Measurements from ENCODE around the gene C2CD3.
"Not testable (repeated sequence)": the region's sequence is repeated elsewhere in the genome, so short reads cannot be mapped to it uniquely, and the experiment has no call there.

Gene C2CD3

DNA sequence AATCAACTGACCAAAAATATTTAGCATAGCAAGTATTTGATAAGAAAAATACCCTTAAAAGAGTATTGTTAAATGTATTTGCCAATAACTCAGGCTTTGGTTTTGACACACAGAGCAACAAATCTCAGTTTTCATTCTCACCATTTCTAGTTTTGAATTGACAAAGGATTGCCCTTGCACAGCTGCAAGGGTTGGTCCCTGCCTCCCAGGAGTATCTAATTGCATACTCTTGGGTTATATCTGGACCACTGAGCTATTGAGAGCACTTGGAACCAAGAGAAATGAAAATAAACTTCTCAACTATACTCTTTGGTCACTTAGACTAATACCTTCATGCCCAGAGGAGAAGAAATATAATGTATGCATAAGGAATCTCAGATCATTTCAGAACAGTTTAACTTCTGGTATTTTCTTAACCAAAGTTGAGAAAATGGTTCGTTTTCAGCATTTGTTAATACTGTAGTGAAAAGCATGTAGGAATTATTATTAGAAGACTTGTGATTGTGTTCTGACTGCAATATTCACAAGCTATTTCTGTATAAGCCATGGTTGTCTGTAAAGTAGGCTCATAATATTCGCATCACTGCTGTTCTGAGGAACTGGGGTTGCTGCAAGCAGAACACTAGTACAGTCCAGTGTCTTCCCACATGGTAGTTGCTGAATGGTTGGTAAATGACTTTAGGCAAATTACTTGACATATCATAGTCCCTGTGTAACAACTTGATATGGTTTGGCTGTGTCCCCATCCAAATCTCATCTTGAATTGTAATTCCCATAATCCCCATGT, 7.9 kb downstream of the C2CD3 start:
- no peak for DNase-seq

DNA sequence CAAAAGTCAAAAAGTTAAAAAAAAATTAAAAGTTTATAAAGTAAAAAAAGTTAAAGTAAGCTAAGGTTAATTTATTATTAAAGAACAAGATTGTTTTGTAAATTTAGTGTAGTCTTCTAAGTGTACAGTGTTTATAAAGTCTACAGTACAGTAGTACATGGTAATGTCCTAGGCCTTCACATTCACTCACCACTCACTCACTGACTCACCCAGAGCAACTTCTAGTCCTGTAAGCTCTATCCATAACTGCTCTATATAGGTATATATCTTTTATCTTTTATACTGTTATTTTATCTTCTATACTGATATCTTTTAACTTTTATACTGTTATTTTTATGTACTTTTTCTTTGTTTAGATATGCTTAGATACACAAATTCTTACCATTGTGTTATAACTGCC, 11.2 kb downstream of the C2CD3 start:
- DNase-seq: no peak

- DNase-seq: no peak
Observed at GRCh38 chr11:74157169-74157568, 13.6 kb downstream of the C2CD3 start.

DNA sequence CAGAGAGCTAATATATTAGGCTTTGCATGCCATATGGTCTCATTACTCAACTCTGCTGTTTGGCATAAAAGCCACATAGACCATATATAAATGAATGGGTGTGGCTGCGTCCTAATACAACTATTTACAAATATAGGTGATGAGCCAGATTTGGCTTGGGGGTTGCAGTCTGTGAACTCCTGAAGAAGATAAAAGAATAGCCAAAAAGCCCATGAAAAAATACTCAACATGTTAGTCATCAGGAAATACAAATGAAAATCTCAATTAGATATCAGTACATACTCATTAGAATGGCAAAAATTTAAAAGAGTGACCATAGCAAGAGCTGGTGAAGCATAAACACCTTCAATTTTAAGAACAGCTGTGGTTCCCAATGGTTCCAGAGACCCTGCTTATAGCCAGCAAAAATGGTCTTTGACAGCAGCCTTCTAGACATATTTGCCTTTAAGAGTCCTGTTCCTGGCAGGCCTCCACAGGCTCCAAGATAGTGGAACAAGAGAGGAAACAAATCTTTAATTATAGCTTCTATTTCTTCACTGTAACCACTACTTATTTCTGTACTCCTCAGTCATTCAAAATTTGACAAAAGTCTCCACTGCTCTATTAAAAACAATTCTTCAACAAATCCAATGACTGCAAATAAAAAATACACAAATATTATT, 16.1 kb downstream of the C2CD3 start:
- DNase-seq: no peak

GRCh38 chr11:74153224-74153623, 17.6 kb downstream of the C2CD3 start:
- no peak for DNase-seq

- no peak for DNase-seq
Observed at GRCh38 chr11:74147199-74147929, 23.4 kb downstream of the C2CD3 start.

- no peak for DNase-seq
Observed at GRCh38 chr11:74144592-74144991, 26.2 kb downstream of the C2CD3 start.

DNA sequence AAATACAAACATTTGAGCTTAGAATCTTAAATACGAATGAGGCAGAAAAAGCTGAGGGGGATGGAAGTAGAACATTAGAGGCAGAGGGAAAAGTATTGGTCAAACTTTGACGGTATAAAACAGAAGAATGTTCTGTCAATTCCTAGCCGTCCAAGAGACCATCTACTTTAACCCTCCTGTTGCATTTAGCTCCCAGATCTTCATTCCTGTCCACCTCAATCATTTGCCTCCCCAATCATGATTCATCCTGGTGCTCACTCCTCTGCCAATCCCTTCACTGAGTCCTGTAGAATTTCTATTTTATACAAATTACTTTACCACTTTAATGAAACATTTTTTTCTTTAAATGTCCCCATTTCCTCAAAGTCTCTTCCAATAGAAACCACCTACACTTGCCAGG, 28.2 kb downstream of the C2CD3 start:
- DNase-seq: no peak

- DNase-seq: no peak
Observed at GRCh38 chr11:74141908-74142307, 28.9 kb downstream of the C2CD3 start.

- no peak for DNase-seq
Observed at GRCh38 chr11:74141241-74141695, 29.5 kb downstream of the C2CD3 start.

GRCh38 chr11:74139919-74140431, 30.8 kb downstream of the C2CD3 start:
- not testable (repeated sequence) for DNase-seq

DNA sequence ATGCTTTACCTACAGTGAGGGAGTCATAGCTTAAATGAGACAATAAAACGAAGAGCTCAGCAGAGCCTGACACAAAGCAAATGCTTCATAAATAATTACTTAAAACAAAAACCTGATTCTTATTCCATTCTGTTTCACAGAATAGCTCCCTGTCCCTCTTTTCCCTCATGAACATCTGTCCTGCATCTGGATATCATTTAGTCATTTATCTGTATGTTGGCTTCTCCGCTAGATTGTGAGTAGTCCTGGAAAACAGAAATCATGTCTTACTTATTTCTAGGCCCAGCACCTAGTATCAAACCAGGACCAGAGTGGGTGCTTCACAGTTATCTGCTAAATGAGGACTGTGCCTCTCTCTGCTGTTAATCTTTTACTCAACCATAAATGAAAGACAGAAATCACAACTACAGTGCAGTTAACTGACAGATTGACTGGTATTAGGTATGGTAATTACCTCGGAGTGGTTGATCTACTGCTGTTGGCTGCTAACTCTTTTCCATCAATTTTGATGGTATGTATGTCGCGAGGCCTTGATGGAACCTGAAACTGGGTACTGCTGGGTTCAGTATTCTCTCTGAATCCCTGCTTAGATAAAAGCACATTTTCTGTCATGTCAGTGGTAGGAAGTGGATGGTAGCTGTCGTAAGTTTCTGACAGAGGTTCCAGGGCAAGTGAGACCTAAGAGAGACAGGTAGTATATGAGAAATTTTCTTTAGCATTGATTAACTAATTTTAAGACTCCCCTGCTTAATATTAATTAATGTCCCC, 31.5 kb downstream of the C2CD3 start:
- DNase-seq: no peak

DNA sequence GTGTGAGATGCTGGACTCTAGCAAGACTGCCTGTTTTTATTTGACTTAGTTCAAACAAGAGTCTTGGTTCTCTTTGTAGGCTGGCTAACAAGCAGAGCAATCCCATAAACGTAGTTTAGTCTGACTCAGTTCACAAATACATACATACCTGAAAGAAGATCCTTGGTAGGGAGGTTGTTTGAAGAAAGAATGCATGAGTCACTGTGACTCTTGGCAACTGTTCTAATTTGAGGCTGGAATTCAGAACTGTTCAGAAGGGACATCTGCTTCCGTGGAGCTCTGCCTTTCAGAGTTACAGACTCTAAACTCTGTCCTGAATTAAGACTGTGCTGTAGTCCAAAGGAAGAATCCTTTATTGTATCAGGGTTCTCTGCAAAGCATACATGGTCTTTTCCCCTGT, 32.2 kb downstream of the C2CD3 start:
- no peak for DNase-seq

GRCh38 chr11:74138021-74138420, 32.8 kb downstream of the C2CD3 start:
- DNase-seq: no peak

DNA sequence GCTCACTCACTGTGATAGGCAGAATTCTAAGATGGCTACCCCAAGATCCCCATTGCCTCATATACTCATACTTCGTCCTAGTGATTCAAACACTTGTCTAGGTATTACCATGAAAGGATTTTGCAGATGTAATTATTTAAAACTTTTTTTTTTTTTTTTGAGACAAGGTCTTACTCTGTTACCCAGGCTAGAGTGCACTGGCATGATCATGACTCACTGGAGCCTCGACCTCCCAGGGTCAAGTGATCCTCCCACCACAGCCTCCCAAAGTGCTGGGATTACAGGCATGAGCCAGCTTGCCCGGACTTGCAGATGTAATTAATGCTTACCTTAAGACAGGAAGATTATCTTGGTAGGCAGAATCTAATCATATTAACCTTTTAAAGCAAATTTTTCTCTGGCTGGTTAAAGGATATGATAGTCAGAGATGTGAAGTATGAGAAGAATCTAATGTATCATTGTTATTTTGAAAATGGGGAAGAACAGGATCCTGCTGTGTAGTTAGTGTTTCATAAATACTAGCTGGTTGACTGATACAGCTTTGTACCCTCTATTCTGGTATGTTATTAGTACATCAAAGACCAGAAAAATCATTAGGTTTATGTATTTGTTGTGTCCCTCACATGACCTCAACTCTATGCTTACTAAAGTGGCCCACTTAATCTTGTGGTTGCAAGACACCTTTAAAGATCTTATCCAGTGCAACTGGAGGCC, 35.5 kb downstream of the C2CD3 start:
- DNase-seq: no peak

DNA sequence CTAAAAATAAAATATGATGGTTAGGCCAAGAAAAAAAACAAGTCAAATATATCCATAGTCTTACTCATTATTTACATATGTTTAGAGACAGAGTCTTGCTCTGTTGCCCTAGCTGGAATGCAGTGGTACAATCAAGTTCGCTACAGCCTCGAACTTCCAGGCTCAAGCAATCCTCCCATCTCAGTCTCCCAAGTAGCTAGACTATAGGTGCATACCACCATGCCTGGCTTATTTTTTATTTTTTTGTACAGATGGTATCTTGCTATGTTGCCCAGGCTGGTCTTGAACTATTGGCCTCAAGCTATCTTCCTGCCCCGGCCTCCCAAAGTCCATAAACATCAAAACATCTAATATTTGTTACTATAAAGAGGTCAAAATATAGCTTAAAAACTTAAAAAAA, 36.1 kb downstream of the C2CD3 start:
- no peak for DNase-seq

GRCh38 chr11:74133436-74133835, 37.4 kb downstream of the C2CD3 start:
- DNase-seq: no peak

DNA sequence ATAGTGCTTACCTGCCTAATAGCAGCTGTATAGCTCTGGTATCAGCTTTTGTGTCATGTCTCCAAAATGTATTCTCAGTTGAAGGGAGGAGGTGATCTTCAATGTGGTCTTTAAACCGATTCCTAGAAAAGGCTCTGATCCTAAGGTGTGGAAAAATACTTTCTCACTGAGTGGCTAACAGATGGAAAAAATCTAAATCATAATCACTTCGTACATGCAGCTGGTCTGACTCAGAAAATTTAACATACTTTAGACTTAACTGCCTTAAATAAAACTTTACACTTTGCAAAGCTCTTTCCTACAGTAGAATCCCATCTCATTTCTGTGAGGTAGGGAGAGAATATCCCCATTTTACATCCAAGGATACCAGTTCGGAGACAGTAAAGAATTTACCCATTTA, 38.0 kb downstream of the C2CD3 start:
- no peak for DNase-seq

GRCh38 chr11:74129121-74129520, 41.7 kb downstream of the C2CD3 start:
- not testable (repeated sequence) for DNase-seq

- DNase-seq: no peak
Observed at GRCh38 chr11:74123008-74123448, 47.8 kb downstream of the C2CD3 start.

DNA sequence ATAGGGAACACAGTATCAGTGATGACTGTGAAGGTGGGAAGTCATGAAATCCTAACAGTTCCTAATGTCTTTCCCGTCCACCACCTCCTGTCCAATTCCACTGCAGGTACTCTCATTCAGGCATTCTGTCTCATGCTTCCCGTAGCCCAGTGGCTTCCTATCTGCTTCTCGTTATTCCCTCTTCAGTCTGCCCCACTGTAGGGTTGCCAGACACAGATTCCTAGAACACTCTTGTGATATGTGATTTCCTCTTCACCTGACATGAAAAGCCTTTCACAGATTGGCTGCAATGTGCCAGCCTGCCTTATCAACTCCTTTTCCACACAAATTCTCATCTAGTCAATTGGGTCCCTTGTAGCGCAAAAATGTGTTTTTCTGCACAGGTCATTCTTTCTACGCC, 49.0 kb downstream of the C2CD3 start:
- no peak for DNase-seq

Measured in SIG-M5 (cell line).